H1 (cell line): ENCODE measurements around the gene NDRG4. TPM values are rescaled to one million over a fixed set of nuclear protein-coding genes. Genes with fewer than 3 reads are reported as not detected.

Source experiments
- CTCF ChIA-PET: fragments of 300-600 bp; sonication (Branson Sonifier 250); formaldehyde crosslinking; loops from one replicate; lab custom pipeline; 2021; ENCODE audit not compliant: partially characterized antibody; lab: Charles Lee
- POLR2A ChIA-PET: fragments of 300-600 bp; sonication (Branson Sonifier 250); formaldehyde crosslinking; loops from one replicate; lab custom pipeline; 2021; ENCODE audit warnings: inconsistent platforms; ENCODE audit not compliant: partially characterized antibody; lab: Charles Lee
- DNase-seq, 2 experiments: peaks; one replicate each; pipeline versions ENCODE4 v3.0.0 to v3.0.0-alpha.2; 2010 to 2022; ENCODE audit warnings: low spot score in 2 of 2, low read depth in 1 of 2, mixed read lengths in 1 of 2
- FAIRE-seq: peaks from 2 replicates; lab custom pipeline; 2011; peaks lifted over from hg19 to GRCh38; lab: Jason Lieb, UNC
- H2AFZ ChIP-seq: 2 replicates; pipeline ENCODE4 v1.8.1; 2012; ENCODE audit warnings: low read length, inconsistent platforms
- H2AK5ac ChIP-seq: 2 replicates; pipeline ENCODE4 v1.6.1; 2013; ENCODE audit warnings: low read depth, low read length
- H2BK120ac ChIP-seq: replicated peaks from 2 replicates; pipeline ENCODE3; 2013; ENCODE audit warnings: low read depth, low read length, inconsistent platforms
- H2BK12ac ChIP-seq: 2 replicates; pipeline ENCODE4 v1.6.1; 2013; ENCODE audit warnings: low read depth, low read length
- H2BK15ac ChIP-seq: 2 replicates; pipeline ENCODE4 v1.6.1; 2013; ENCODE audit warnings: low read length
- H2BK20ac ChIP-seq: 2 replicates; pipeline ENCODE4 v1.6.1; 2013; ENCODE audit warnings: low read length
- H2BK5ac ChIP-seq: 2 replicates; pipeline ENCODE4 v1.6.1; 2013; ENCODE audit warnings: low read depth, low read length
- H3K14ac ChIP-seq: 2 replicates; pipeline ENCODE4 v1.6.1; 2013; ENCODE audit warnings: inconsistent platforms; ENCODE audit not compliant: insufficient read length
- H3K18ac ChIP-seq: 2 replicates; pipeline ENCODE4 v1.6.1; 2013; ENCODE audit warnings: low read length; ENCODE audit errors: extremely low read depth
- H3K23ac ChIP-seq: 2 replicates; pipeline ENCODE4 v1.6.1; 2013; ENCODE audit warnings: inconsistent platforms; ENCODE audit not compliant: insufficient read length
- H3K23me2 ChIP-seq: 2 replicates; pipeline ENCODE4 v1.6.1; 2013; ENCODE audit warnings: low read depth, low read length
- H3K27ac ChIP-seq: 2 replicates; pipeline ENCODE4 v1.6.1; 2011; ENCODE audit warnings: low read depth, low read length, inconsistent platforms
- H3K27me3 ChIP-seq, 4 experiments: replicated peaks in 1 of 4; 1 replicate in 1 of 4; 2 replicates in 3 of 4; pipeline versions ENCODE4 v1.6.1 to v1.8.1; 2011 to 2013; ENCODE audit warnings: low read length in 3 of 4, mild to moderate bottlenecking in 3 of 4, inconsistent platforms in 2 of 4, mixed read lengths in 2 of 4, moderate library complexity in 1 of 4; ENCODE audit not compliant: control insufficient read depth in 3 of 4, insufficient read depth in 3 of 4; ENCODE audit errors: extremely low read depth in 1 of 4
- H3K36me3 ChIP-seq, 4 experiments: 2 replicates each; pipeline versions ENCODE4 v1.6.1 to v1.8.1; 2011 to 2013; ENCODE audit warnings: mild to moderate bottlenecking in 4 of 4, low read length in 3 of 4, moderate library complexity in 2 of 4, control low read depth in 1 of 4, inconsistent platforms in 1 of 4; ENCODE audit not compliant: insufficient read depth in 4 of 4, control insufficient read depth in 2 of 4
- H3K4ac ChIP-seq: replicated peaks from 2 replicates; pipeline ENCODE3; 2013; ENCODE audit warnings: low read length, low read depth, mixed read lengths, inconsistent platforms; ENCODE audit not compliant: insufficient read length
- H3K4me1 ChIP-seq, 4 experiments: replicated peaks in 1 of 4; 1 replicate in 1 of 4; 2 replicates in 3 of 4; pipeline versions ENCODE4 v1.6.1 to v1.8.1; 2011 to 2013; ENCODE audit warnings: low read length in 3 of 4, inconsistent platforms in 2 of 4, mixed read lengths in 1 of 4; ENCODE audit not compliant: insufficient read depth in 4 of 4, control insufficient read depth in 3 of 4
- H3K4me2 ChIP-seq, 2 experiments: 2 replicates each; pipeline versions ENCODE4 v1.6.1 to v1.8.1; 2011 to 2013; ENCODE audit warnings: low read depth in 2 of 2, low read length in 2 of 2, control low read depth in 1 of 2, inconsistent platforms in 1 of 2, mild to moderate bottlenecking in 1 of 2; ENCODE audit not compliant: insufficient read depth in 1 of 2
- H3K4me3 ChIP-seq, 4 experiments: fragments of 200-600, 300-600 bp in 1 of 4; sonication (generic), shearing (Covaris generic), sonication (Bioruptor Twin) in 1 of 4; 2 replicates each; pipeline versions ENCODE4 v1.5.1 to v1.8.1; 2011 to 2016; ENCODE audit warnings: low read length in 4 of 4, low read depth in 3 of 4, control low read depth in 2 of 4, inconsistent platforms in 2 of 4, mild to moderate bottlenecking in 2 of 4, mixed read lengths in 1 of 4, moderate library complexity in 1 of 4; ENCODE audit not compliant: insufficient read depth in 2 of 4; ENCODE audit errors: extremely low read depth in 1 of 4
- H3K56ac ChIP-seq: replicated peaks from 2 replicates; pipeline ENCODE3; 2013; ENCODE audit warnings: low read depth, mild to moderate bottlenecking, mixed read lengths, low read length, inconsistent platforms; ENCODE audit not compliant: insufficient read length
- H3K79me1 ChIP-seq: 2 replicates; pipeline ENCODE4 v1.6.1; 2013; ENCODE audit warnings: low read depth, low read length, control low read depth
- H3K79me2 ChIP-seq, 2 experiments: 2 replicates each; pipeline versions ENCODE4 v1.6.1 to v1.8.1; 2012 to 2013; ENCODE audit warnings: low read length in 2 of 2, mild to moderate bottlenecking in 2 of 2, inconsistent platforms in 1 of 2; ENCODE audit not compliant: insufficient read depth in 2 of 2, control insufficient read depth in 1 of 2
- H3K9ac ChIP-seq, 4 experiments: replicated peaks in 1 of 4; 1 replicate in 1 of 4; 2 replicates in 3 of 4; pipeline versions ENCODE4 v1.6.1 to v1.8.1; 2011 to 2013; ENCODE audit warnings: low read depth in 3 of 4, low read length in 3 of 4, control low read depth in 2 of 4, mild to moderate bottlenecking in 2 of 4, moderate library complexity in 2 of 4, inconsistent platforms in 1 of 4; ENCODE audit errors: extremely low read depth in 1 of 4
- H3K9me3 ChIP-seq, 2 experiments: 2 replicates each; pipeline versions ENCODE4 v1.6.1 to v1.8.1; 2012 to 2013; ENCODE audit warnings: mild to moderate bottlenecking in 2 of 2, moderate library complexity in 2 of 2, control low read depth in 1 of 2, inconsistent platforms in 1 of 2, low read depth in 1 of 2, low read length in 1 of 2, mixed read lengths in 1 of 2; ENCODE audit not compliant: insufficient read depth in 2 of 2
- H4K20me1 ChIP-seq, 2 experiments: replicated peaks in 1 of 2; 2 replicates each; pipeline versions ENCODE3 to v1.8.1; 2011 to 2013; ENCODE audit warnings: inconsistent platforms in 2 of 2, low read length in 2 of 2, mild to moderate bottlenecking in 1 of 2; ENCODE audit not compliant: insufficient read depth in 2 of 2, control insufficient read depth in 1 of 2
- H4K5ac ChIP-seq: 2 replicates; pipeline ENCODE4 v1.6.1; 2013; ENCODE audit warnings: low read length, low read depth, mixed read lengths, inconsistent platforms; ENCODE audit not compliant: insufficient read length
- H4K8ac ChIP-seq: 2 replicates; pipeline ENCODE4 v1.8.0; 2013; ENCODE audit warnings: mild to moderate bottlenecking, moderate library complexity, low read length, inconsistent platforms; ENCODE audit not compliant: insufficient read depth; ENCODE audit errors: extremely low read depth
- H4K91ac ChIP-seq: replicated peaks from 2 replicates; pipeline ENCODE3; 2013; ENCODE audit warnings: low read length, mixed read lengths, inconsistent platforms; ENCODE audit not compliant: insufficient read length
- BCL11A ChIP-seq, 2 experiments: IDR thresholded peaks; one replicate each; pipeline ENCODE4 v1.6.1; 2011; ENCODE audit warnings: low read depth in 2 of 2, low read length in 2 of 2, mild to moderate bottlenecking in 2 of 2
- CTCF ChIP-seq, 3 experiments: IDR thresholded peaks; 1 replicate in 2 of 3; 2 replicates in 1 of 3; pipeline versions ENCODE4 v1.5.1 to v1.6.1; 2011; ENCODE audit warnings: low read length in 3 of 3, mild to moderate bottlenecking in 3 of 3, inconsistent platforms in 2 of 3, low read depth in 1 of 3, moderate library complexity in 1 of 3; ENCODE audit not compliant: insufficient read depth in 1 of 3; ENCODE audit errors: control extremely low read depth in 1 of 3
- GTF2F1 ChIP-seq: IDR thresholded peaks from 2 replicates; pipeline ENCODE4 v1.6.1; 2012; ENCODE audit warnings: low read depth, low read length, improper control_type of control experiment, borderline replicate concordance
- NANOG ChIP-seq: IDR thresholded peaks from 2 replicates; pipeline ENCODE4 v1.6.1; 2011; ENCODE audit warnings: low read length, low read depth, mild to moderate bottlenecking, inconsistent platforms; ENCODE audit not compliant: insufficient read depth, poor library complexity, severe bottlenecking
- RFX5 ChIP-seq: IDR thresholded peaks from 2 replicates; pipeline ENCODE4 v1.6.1; 2011; ENCODE audit warnings: low read depth, low read length, improper control_type of control experiment, borderline replicate concordance
- SIRT6 ChIP-seq: IDR thresholded peaks from one replicate; pipeline ENCODE4 v1.7.1; 2012; ENCODE audit warnings: low read length, inconsistent platforms
- SP2 ChIP-seq: IDR thresholded peaks from 2 replicates; pipeline ENCODE4 v1.6.1; 2012; ENCODE audit warnings: mild to moderate bottlenecking, low read length, inconsistent platforms
- SUZ12 ChIP-seq: fragments of 200-600 bp; sonication (generic); IDR thresholded peaks from 2 replicates; pipeline ENCODE4 v1.6.1; 2012; ENCODE audit warnings: mild to moderate bottlenecking, inconsistent platforms, low read length, moderate library complexity, mixed read lengths
- TAF1 ChIP-seq: IDR thresholded peaks from 2 replicates; pipeline ENCODE4 v1.6.1; 2011; ENCODE audit warnings: mild to moderate bottlenecking, low read depth, low read length
- WGBS, 2 experiments: shearing (Covaris generic) in 1 of 2; methylation state at CpG; one replicate each; pipeline versions ENCODE4 v1.1.6 to v1.1.7; 2013 to 2015; ENCODE audit warnings: low lambda C conversion rate in 2 of 2, mixed read lengths in 2 of 2, inconsistent platforms in 1 of 2, low coverage in 1 of 2, missing lambda C conversion rate in 1 of 2; ENCODE audit not compliant: insufficient replicate concordance in 2 of 2, insufficient coverage in 1 of 2, insufficient read length in 1 of 2; ENCODE audit errors: extremely low coverage in 1 of 2, missing lambda C conversion rate in 1 of 2; 5-methylcytosine and 5-hydroxymethylcytosine counted together
- polyA plus RNA-seq, 7 experiments: library from polyadenylated mRNA; depleted of rRNA in 3 of 7; stranded (reverse) in 5 of 7; unstranded in 2 of 7; fragments of >200 nt in 5 of 7; fragments of 200-250 nt in 2 of 7; gene quantifications; 1 replicate in 5 of 7; 2 replicates in 1 of 7; 4 replicates in 1 of 7; pipeline versions ENCODE4 v1.2.1 to v1.2.3, GENCODE V29; 2011 to 2013; ENCODE audit warnings: missing spikeins in 2 of 7, mixed read lengths in 2 of 7
- total RNA-seq: library from RNA; stranded (reverse); fragmentation: NEBNext Ultra II Directional; extraction: Animal tissue kit (Norgen Biotek cat#: 25700); gene quantifications from 2 replicates; pipeline ENCODE4 v1.2.1, GENCODE V29; 2021

NDRG4 gene
- total and polyA plus RNA-seq, 2 of the 8 experiments (the other 6 are each of a cell fraction or from before 2014, with no cell fraction given): 20.8 to 30.9 TPM

- no peak overlapping the region for H2BK12ac ChIP-seq
- H3K4me3 ChIP-seq: no peak overlapping the region
- H2BK15ac ChIP-seq: no peak overlapping the region
- H3K9me3 ChIP-seq: no peaks in the 10 kb centered on the region
- no peaks in the 10 kb centered on the region; a peak in 1 of 7 replicates for H3K27me3 ChIP-seq
- H2BK120ac ChIP-seq: no peak overlapping the region
- 76% methylated on average over 8 of the region's 8 CpGs; no CpG with 5 or more reads in 1 of the 2 experiments for WGBS, 2 experiments
- no peak overlapping the region for H4K5ac ChIP-seq
- H4K91ac ChIP-seq: no peak overlapping the region
- H3K23ac ChIP-seq: no peak overlapping the region
- H3K79me2 ChIP-seq: no peaks in the 10 kb centered on the region
- no peak overlapping the region for H2BK5ac ChIP-seq
- no peak overlapping the region for H3K56ac ChIP-seq
- FAIRE-seq (no peak), DNase-seq (no peak)
- H2AK5ac ChIP-seq: peak overlapping the region; percentile 65; the same call in 1 of the 2 replicates
- ChIA-PET POLR2A (no interaction called here), CTCF (interaction anchor here (1.0 to 1.4 kb wide), 2 partner anchors 145 to 151 kb away, joined by 3 read pairs; no protein-coding TSS in a partner anchor)
- H4K8ac ChIP-seq: no peak overlapping the region
- H3K18ac ChIP-seq: no peak overlapping the region
- H3K23me2 ChIP-seq: no peaks in the 10 kb centered on the region
- no peak overlapping the region for H3K4me2 ChIP-seq
- H3K27ac ChIP-seq: no peak overlapping the region
- no peaks in the 10 kb centered on the region for H4K20me1 ChIP-seq
- H3K79me1 ChIP-seq: no peaks in the 10 kb centered on the region
- no peak overlapping the region for H2BK20ac ChIP-seq
- H3K4ac ChIP-seq: no peak overlapping the region
- H3K4me1 ChIP-seq: peaks cover 0 to 3% (median 0%) of the 10 kb centered on the region in 4 experiments; a peak in 2 of 7 replicates
- H3K14ac ChIP-seq: no peak overlapping the region
- no peaks in the 10 kb centered on the region for H3K36me3 ChIP-seq
- no peak overlapping the region for H3K9ac ChIP-seq
- H2AFZ ChIP-seq: no peak overlapping the region
- TF ChIP-seq NANOG: no peak
- TF ChIP-seq GTF2F1: no peak
- no peak for TF ChIP-seq SIRT6
- no peak for TF ChIP-seq RFX5
- TF ChIP-seq TAF1: no peak
- TF ChIP-seq SUZ12: no peak
- no peak for TF ChIP-seq SP2
- no peak for TF ChIP-seq CTCF (IDR thresholded peaks at IDR 0.05; ENCODE audit: control extremely low read depth in 1 of 3, insufficient read depth in 1 of 3, low read depth in 1 of 3, low read length in 3 of 3)
- no peak for TF ChIP-seq BCL11A (IDR thresholded peaks at IDR 0.05; ENCODE audit: low read depth in 2 of 2, low read length in 2 of 2)
Observed at GRCh38 chr16:58481931-58482330, 18.0 kb upstream of the NDRG4 start.
